MCF 10A (cell line): ENCODE data around the gene CIAO1. TPM values are rescaled to one million over a fixed set of nuclear protein-coding genes. Genes with fewer than 3 reads are reported as not detected.
A peak's percentile ranks its signal among the peaks of the same experiment; 100 is the strongest.

ENCODE experiments used
- BruUV-seq: library from RNA; stranded (reverse); fragments of 400-500 nt; replicated peaks from 2 replicates; lab custom pipeline; 2021; lab: Mats Ljungman, UMichigan
- CTCF ChIA-PET: fragments of 300-600 bp; sonication (Branson Sonifier 250); formaldehyde crosslinking; extraction: SDS; loops from one replicate; lab custom pipeline; 2021; ENCODE audit warnings: antibody characterized with exemption, inconsistent platforms; lab: Yijun Ruan, JAX
- POLR2A ChIA-PET: fragments of 300-600, 350-650 bp; sonication (Branson Sonifier 250); formaldehyde crosslinking; extraction: SDS; loops from one replicate; lab custom pipeline; 2020; ENCODE audit warnings: antibody characterized with exemption, inconsistent platforms; lab: Yijun Ruan, JAX
- DNase-seq: peaks from one replicate; pipeline ENCODE4 v3.0.0-alpha.2; 2018; ENCODE audit not compliant: unreplicated experiment
- H3K27ac Mint-ChIP-seq: one replicate; pipeline ENCODE4 v1.8.0; 2022; ENCODE audit warnings: mild to moderate bottlenecking, low read depth, mixed read lengths; ENCODE audit not compliant: unreplicated experiment
- H3K27me3 Mint-ChIP-seq: one replicate; pipeline ENCODE4 v1.8.0; 2022; ENCODE audit warnings: mixed read lengths; ENCODE audit not compliant: insufficient read depth, unreplicated experiment
- H3K36me3 Mint-ChIP-seq: one replicate; pipeline ENCODE4 v1.8.0; 2022; ENCODE audit warnings: mild to moderate bottlenecking, moderate library complexity, mixed read lengths; ENCODE audit not compliant: insufficient read depth, unreplicated experiment
- H3K4me1 Mint-ChIP-seq: one replicate; pipeline ENCODE4 v1.8.0; 2022; ENCODE audit warnings: mixed read lengths; ENCODE audit not compliant: insufficient read depth, unreplicated experiment
- H3K4me3 Mint-ChIP-seq: one replicate; pipeline ENCODE4 v1.8.0; 2022; ENCODE audit warnings: mild to moderate bottlenecking, moderate library complexity, mixed read lengths; ENCODE audit not compliant: unreplicated experiment
- H3K9me3 Mint-ChIP-seq: one replicate; pipeline ENCODE4 v1.8.0; 2022; ENCODE audit warnings: mixed read lengths; ENCODE audit not compliant: unreplicated experiment
- CTCF ChIP-seq: fragments of 200-600 bp; IDR thresholded peaks from one replicate; pipeline ENCODE4 v1.8.0; 2022; ENCODE audit warnings: antibody characterized with exemption, mild to moderate bottlenecking; ENCODE audit not compliant: unreplicated experiment
- intact Hi-C: fragments of 100-400 bp; cut with micrococcal nuclease; formaldehyde crosslinking; loops from 2 replicates; pipeline ENCODE4 v1.14.1; 2022
- total RNA-seq: library from RNA; stranded (reverse); gene quantifications from 2 replicates; pipeline ENCODE4 v1.2.3, GENCODE V29; 2022

The CIAO1 gene
- total RNA-seq, 1 experiment from 2014 or later = 62.3 TPM

- Mint-ChIP-seq H3K9me3 (no peaks in the 10 kb centered on the region), H3K4me1 (no peaks in the 10 kb centered on the region), H3K36me3 (peaks cover 97% of the 10 kb centered on the region), H3K27me3 (no peaks in the 10 kb centered on the region), H3K4me3 (no peak overlapping the region), H3K27ac (no peak overlapping the region)
- CTCF ChIA-PET = interaction anchor here (0.7 to 1.2 kb wide), 2 partner anchors 113 to 279 kb away, joined by 3 to 4 read pairs; no protein-coding TSS in a partner anchor
- intact Hi-C loops = no loop called here
- no peak for TF ChIP-seq CTCF
- DNase-seq = no peak
- BruUV-seq = no TSS peak
- POLR2A ChIA-PET = interaction anchor here (1.2 to 1.5 kb wide), 2 partner anchors 11 to 12 kb away, joined by 4 to 5 read pairs; no protein-coding TSS in a partner anchor
These were observed 6.0 kb downstream of the CIAO1 start for GRCh38 chr2:96271995-96272394.

GRCh38 chr2:96273763-96274162, 7.7 kb downstream of the CIAO1 start:
- H3K4me3 Mint-ChIP-seq = no peak overlapping the region
- POLR2A ChIA-PET = interaction anchor here (0.6 to 2.1 kb wide), 5 partner anchors 8 to 70 kb away, joined by 3 to 7 read pairs (median 5); partner anchors contain the start of gene SNRNP200
- H3K9me3 Mint-ChIP-seq = no peaks in the 10 kb centered on the region
- no peak for DNase-seq
- H3K4me1 Mint-ChIP-seq = no peaks in the 10 kb centered on the region
- BruUV-seq = no TSS peak
- CTCF ChIA-PET = interaction anchor here (0.6 to 1.4 kb wide), 3 partner anchors 9 to 490 kb away, joined by 3 to 4 read pairs (median 3); no protein-coding TSS in a partner anchor
- no peak overlapping the region for H3K27ac Mint-ChIP-seq
- no peaks in the 10 kb centered on the region for H3K27me3 Mint-ChIP-seq
- intact Hi-C loops = no loop called here
- TF ChIP-seq CTCF = no peak
- H3K36me3 Mint-ChIP-seq = peaks cover 89% of the 10 kb centered on the region

GRCh38 chr2:96274355-96275056, 8.5 kb downstream of the CIAO1 start:
- Mint-ChIP-seq H3K27ac (no peak overlapping the region), H3K4me3 (no peak overlapping the region), H3K36me3 (peaks cover 88% of the 10 kb centered on the region), H3K4me1 (no peaks in the 10 kb centered on the region), H3K9me3 (no peaks in the 10 kb centered on the region), H3K27me3 (no peaks in the 10 kb centered on the region)
- intact Hi-C loops = no loop called here
- CTCF ChIA-PET = no interaction called here
- DNase-seq = no peak
- TF ChIP-seq CTCF = no peak
- BruUV-seq = TSS peak; percentile 39
- POLR2A ChIA-PET = interaction anchor here (1.3 to 2.1 kb wide), 4 partner anchors 7 to 30 kb away, joined by 3 to 7 read pairs (median 4); partner anchors contain the start of gene SNRNP200

GRCh38 chr2:96276787-96277499, 10.9 kb downstream of the CIAO1 start:
- DNase-seq = no peak
- Mint-ChIP-seq H3K27me3 (no peaks in the 10 kb centered on the region), H3K4me3 (no peak overlapping the region), H3K9me3 (no peaks in the 10 kb centered on the region), H3K36me3 (peaks cover 86% of the 10 kb centered on the region), H3K27ac (no peak overlapping the region), H3K4me1 (no peaks in the 10 kb centered on the region)
- TF ChIP-seq CTCF = no peak
- ChIA-PET POLR2A (no interaction called here), CTCF (interaction anchor here (0.6 to 1.2 kb wide), 2 partner anchors 254 to 284 kb away, joined by 3 to 4 read pairs; no protein-coding TSS in a partner anchor)
- intact Hi-C loops = no loop called here
- no TSS peak for BruUV-seq
